ENCODE measurements around the gene TOMM70.

TOMM70 gene

GRCh38 chr3:100334488-100335351, 66.2 kb downstream of the TOMM70 start, which contains the start of gene NIT2:
Gene NIT2, plus strand, starts transcription at chr3:100334757. Its CDS starts 35 bp downstream, at chr3:100334792.
- H3K27me3 Mint-ChIP-seq (ENCODE audit: low read depth), result no peaks in the 10 kb centered on the region
- H3K4me1 Mint-ChIP-seq, result peaks cover 12% of the 10 kb centered on the region

GRCh38 chr3:100333970-100334487, 66.9 kb downstream of the TOMM70 start:
- H3K4me1 Mint-ChIP-seq, result peaks cover 12% of the 10 kb centered on the region
- no peaks in the 10 kb centered on the region for H3K27me3 Mint-ChIP-seq (ENCODE audit: low read depth)
- peak overlapping the region; percentile 83 to 89 (median 89) for H3K4me3 Mint-ChIP-seq
- H3K9me3 Mint-ChIP-seq, result no peaks in the 10 kb centered on the region
- TF ChIP-seq CTCF (IDR thresholded peaks at IDR 0.05; ENCODE audit: unreplicated experiment in 3 of 3), result no peak
- H3K27ac Mint-ChIP-seq, result peak overlapping the region in 2 of 3 experiments; percentile 84
- no peaks in the 10 kb centered on the region for H3K36me3 Mint-ChIP-seq (ENCODE audit: low read depth)

More at GRCh38 chr3:100334488-100335351, 66.2 kb downstream of the TOMM70 start, which contains the start of gene NIT2:
- no peaks in the 10 kb centered on the region for H3K36me3 Mint-ChIP-seq (ENCODE audit: low read depth)
- TF ChIP-seq CTCF (IDR thresholded peaks at IDR 0.05; ENCODE audit: unreplicated experiment in 3 of 3), result no peak
- no peaks in the 10 kb centered on the region for H3K9me3 Mint-ChIP-seq
- H3K4me3 Mint-ChIP-seq, result peak within 1 kb of the TSS; percentile 85 to 93 (median 93)
- H3K27ac Mint-ChIP-seq, result peak within 1 kb of the TSS; percentile 74 to 88 (median 86)

- Mint-ChIP-seq H3K36me3 (ENCODE audit: low read depth) (peaks cover under 1% of the 10 kb centered on the region), H3K4me3 (peak overlapping the region; percentile 16 to 89 (median 66)), H3K4me1 (peaks cover 8% of the 10 kb centered on the region), H3K27ac (no peak overlapping the region), H3K9me3 (peaks cover 3% of the 10 kb centered on the region), H3K27me3 (ENCODE audit: low read depth) (no peaks in the 10 kb centered on the region)
- TF ChIP-seq CTCF (IDR thresholded peaks at IDR 0.05; ENCODE audit: unreplicated experiment in 3 of 3), result no peak
These were observed 67.8 kb downstream of the TOMM70 start for GRCh38 chr3:100333051-100333450.

GRCh38 chr3:100331660-100332059, 69.2 kb downstream of the TOMM70 start:
- Mint-ChIP-seq H3K36me3 (ENCODE audit: low read depth) (peaks cover 13% of the 10 kb centered on the region), H3K4me3 (peak overlapping the region; percentile 35 to 53 (median 47)), H3K27me3 (ENCODE audit: low read depth) (no peaks in the 10 kb centered on the region), H3K27ac (no peak overlapping the region), H3K4me1 (peaks cover 7% of the 10 kb centered on the region), H3K9me3 (peaks cover 11% of the 10 kb centered on the region)
- no peak for TF ChIP-seq CTCF (IDR thresholded peaks at IDR 0.05; ENCODE audit: unreplicated experiment in 3 of 3)

- Mint-ChIP-seq H3K4me1 (peaks cover 7% of the 10 kb centered on the region), H3K36me3 (ENCODE audit: low read depth) (peaks cover 19% of the 10 kb centered on the region), H3K4me3 (no peak overlapping the region), H3K27me3 (ENCODE audit: low read depth) (no peaks in the 10 kb centered on the region), H3K27ac (no peak overlapping the region), H3K9me3 (peaks cover 11% of the 10 kb centered on the region)
- no peak for TF ChIP-seq CTCF (IDR thresholded peaks at IDR 0.05; ENCODE audit: unreplicated experiment in 3 of 3)
These were observed 70.2 kb downstream of the TOMM70 start for GRCh38 chr3:100330651-100331050.
